NCI-H2196 (cell line): ENCODE data around the gene PON3.

Experiments
- DNase-seq: peaks from one replicate; lab custom pipeline; 2025; ENCODE audit not compliant: unreplicated experiment; lab: John Stamatoyannopoulos, UW

PON3 gene

GRCh38 chr7:95309951-95310350, 86.2 kb downstream of the PON3 start:
- no peak for DNase-seq
